Stimulated activated CD4-positive, alpha-beta T cell treated with anti-CD3 and anti-CD28 coated beads, TNF-alpha, amount 100 ng/mL, for 4 hours (primary cell): ENCODE data around the gene TNRC18.
"Not testable (repeated sequence)": the region's sequence is repeated elsewhere in the genome, so short reads cannot be mapped to it uniquely, and the experiment has no call there.

Source experiments
- DNase-seq, 3 experiments: peaks; one replicate each; pipeline ENCODE4 v3.0.0-alpha.2; 2020; ENCODE audit warnings: low read depth in 3 of 3

TNRC18 gene

GRCh38 chr7:5318613-5319012 lies 105.0 kb downstream of the TNRC18 start:
- DNase-seq = not testable (repeated sequence)

- DNase-seq = no peak
Observed at GRCh38 chr7:5315761-5316160, 107.9 kb downstream of the TNRC18 start.

GRCh38 chr7:5314864-5315263 lies 108.8 kb downstream of the TNRC18 start:
- no peak for DNase-seq

- DNase-seq = not testable (repeated sequence)
Observed at GRCh38 chr7:5313076-5313885, 110.4 kb downstream of the TNRC18 start.

DNA sequence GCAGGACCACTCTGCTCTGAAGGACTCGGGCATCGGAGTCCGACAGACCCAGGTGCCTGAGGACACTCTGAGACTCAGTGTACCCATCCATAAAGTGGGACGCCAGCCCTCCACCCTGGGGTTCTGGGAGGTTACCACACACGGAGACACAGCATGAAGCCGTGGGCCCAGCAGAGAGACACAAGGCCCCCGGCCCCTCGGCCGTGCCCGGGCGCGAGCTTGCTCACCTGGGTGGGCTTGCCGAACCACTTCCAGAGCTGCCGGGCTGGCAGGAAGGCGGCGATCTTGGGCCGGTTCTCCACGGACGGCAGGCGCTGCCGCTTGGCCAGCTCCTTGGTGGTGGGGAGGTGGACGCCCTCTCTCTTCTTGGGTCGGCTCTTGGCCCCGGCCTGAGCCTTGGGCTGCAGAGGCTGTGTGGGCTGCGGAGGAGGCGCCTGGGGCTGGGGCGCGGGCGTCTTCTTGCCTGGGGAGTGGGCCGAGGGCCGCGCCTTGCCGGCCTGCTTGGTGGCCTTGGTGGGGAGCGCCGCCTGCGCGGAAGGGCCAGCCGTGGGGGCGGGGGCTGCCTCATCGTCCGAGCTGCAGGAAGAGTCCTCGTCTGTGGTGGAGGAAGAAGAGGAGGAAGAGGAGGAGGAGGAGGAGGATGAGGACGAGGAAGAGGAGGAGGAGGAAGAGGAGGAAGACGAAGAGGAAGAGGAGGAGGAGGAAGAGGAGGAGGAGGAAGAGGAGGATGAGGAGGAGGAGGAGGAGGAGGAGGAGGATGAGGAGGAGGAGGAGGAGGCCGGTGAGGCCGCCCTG lies 111.2 kb downstream of the TNRC18 start:
- not testable (repeated sequence) for DNase-seq

DNA sequence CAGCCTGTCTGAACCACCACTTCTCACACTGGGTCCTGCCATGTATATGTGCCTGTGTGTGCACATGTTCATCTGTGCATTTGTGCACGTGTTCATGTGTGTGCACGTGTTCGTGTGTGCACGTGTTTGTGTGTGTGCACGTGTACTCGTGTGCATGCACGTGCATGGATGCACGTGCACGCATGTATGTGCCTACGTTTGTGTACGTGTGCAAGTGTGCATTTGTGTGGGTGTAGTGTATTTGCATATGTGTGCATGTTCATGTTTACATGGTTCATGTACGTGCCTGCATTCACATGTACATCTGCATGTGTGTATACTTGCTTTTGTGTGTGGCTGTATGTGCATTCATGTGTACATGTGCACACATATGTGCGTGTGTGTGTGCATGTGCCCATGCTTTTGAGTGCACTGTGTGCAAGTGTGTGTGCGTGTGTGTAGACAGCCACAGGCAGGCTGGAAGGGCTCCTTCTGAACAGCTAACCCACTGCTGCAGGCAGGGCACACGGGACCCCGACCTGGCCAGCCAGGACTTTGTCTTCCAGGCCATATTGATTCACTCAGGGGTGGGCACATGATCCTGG lies 112.7 kb downstream of the TNRC18 start:
- no peak for DNase-seq

DNA sequence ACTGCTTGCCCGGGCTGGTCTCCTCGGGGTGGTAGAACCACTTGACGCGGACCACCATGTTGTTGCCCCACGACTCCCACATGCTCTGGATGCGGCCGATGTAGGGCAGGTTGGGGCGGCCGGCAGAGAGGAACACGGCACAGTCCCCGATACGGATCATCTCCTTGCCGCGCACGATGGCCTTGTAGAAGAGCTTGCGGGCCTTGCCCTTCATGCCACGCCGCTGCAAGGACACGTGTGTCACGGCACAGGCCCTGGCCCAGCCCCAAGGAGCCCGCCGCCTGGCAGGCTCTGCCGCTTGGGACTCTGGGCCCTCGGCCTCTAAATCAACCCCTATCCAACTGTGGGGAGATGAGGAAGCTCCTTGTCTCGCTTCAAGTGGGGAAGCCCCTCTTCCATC lies 114.5 kb downstream of the TNRC18 start:
- no peak for DNase-seq

- not testable (repeated sequence) for DNase-seq
Observed at GRCh38 chr7:5307221-5308142, 116.2 kb downstream of the TNRC18 start.

GRCh38 chr7:5305050-5305449 lies 118.6 kb downstream of the TNRC18 start:
- DNase-seq = not testable (repeated sequence)

DNA sequence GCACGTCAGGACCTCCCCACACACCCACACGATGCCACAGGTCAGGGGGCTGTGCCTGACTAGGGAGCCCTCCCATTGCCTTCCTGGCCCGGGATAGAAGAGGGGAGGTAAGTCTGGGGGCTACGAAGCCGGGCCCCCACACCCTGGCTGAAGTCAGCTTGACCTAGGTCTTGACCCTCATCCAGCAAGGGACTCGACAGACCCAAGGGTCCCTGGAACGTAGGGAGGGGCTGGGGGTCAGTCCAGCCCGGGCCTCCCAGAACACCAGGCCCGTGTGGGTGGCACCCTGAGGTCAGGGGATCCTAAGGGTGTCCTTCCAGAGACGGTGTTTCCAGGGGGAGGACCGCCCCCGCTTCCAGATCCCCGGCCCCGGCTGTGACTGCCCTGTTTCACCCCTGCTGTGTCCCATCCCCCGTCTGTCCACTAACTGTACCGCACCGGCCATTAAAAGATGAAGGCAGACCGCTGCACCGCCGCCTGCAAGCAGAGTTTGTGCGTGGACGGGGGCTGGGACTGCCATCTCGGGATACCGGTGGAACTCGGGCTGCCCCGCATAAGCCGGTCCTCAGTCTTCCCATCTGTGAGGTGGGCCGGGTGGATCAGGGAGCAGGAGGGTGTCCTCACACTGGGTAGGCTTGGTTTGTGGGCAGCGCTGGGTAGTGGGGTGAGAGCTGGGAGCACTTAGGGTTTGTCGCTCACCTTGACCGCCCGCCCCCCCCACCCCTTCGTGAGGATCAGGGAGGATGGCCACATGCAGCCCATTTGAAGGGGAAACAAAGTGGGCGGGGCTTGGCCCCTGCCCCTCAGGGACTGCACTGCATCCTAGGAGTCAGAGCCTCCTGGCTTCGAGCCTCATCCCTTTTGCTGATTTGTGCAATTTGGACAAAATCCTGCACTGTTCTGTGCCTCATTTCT lies 119.8 kb downstream of the TNRC18 start:
- no peak for DNase-seq

- no peak for DNase-seq
Observed at GRCh38 chr7:5303061-5303460, 120.6 kb downstream of the TNRC18 start.

- no peak for DNase-seq
Observed at GRCh38 chr7:5302577-5302976, 121.1 kb downstream of the TNRC18 start.

DNA sequence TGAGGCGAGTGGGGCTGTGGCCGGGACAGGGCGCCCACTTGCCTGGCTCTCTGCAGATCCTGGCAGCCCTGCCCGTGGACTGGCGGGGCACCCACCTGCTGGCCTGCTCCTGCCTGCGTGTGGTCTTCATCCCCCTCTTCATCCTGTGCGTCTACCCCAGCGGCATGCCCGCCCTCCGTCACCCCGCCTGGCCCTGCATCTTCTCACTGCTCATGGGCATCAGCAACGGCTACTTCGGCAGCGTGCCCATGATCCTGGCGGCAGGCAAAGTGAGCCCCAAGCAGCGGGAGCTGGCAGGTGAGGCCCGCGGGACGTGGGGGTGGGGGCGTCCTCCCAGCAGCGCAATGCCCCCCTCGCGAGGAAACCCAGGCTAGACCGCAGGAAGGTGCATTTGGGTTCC lies 123.3 kb downstream of the TNRC18 start:
- no peak for DNase-seq

GRCh38 chr7:5296611-5297226 lies 126.9 kb downstream of the TNRC18 start:
- peak; percentile 35 to 44 (median 36) for DNase-seq

DNA sequence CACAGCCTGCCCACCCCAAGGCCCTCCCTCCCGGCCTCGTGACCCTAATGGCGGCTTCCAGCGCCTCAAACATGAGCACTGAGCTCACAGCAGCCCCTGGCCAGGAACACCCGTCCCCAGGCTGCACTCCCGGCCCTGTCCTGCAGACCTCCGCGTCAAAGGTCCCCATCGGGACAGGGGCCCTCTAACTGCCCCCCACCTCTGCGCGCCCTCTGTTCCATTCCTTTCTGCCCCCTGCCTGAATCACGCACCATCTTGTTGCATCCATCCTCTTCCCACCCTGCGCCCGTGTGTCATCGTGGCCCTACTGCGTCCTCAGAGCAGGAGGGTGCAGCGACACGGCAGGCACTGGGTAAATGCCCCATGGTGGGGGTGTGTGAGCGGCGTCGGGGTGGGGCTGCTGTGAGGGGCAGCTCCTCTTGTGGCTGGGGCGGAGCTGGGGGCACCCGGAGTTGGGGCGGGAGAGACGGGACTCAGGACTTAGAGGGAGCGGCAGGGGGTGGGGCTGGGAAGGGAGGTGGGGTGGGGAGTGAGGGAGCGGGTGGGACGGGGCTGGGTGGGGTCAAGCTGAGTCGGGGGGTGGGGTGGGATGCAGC lies 127.5 kb downstream of the TNRC18 start:
- DNase-seq = no peak

DNA sequence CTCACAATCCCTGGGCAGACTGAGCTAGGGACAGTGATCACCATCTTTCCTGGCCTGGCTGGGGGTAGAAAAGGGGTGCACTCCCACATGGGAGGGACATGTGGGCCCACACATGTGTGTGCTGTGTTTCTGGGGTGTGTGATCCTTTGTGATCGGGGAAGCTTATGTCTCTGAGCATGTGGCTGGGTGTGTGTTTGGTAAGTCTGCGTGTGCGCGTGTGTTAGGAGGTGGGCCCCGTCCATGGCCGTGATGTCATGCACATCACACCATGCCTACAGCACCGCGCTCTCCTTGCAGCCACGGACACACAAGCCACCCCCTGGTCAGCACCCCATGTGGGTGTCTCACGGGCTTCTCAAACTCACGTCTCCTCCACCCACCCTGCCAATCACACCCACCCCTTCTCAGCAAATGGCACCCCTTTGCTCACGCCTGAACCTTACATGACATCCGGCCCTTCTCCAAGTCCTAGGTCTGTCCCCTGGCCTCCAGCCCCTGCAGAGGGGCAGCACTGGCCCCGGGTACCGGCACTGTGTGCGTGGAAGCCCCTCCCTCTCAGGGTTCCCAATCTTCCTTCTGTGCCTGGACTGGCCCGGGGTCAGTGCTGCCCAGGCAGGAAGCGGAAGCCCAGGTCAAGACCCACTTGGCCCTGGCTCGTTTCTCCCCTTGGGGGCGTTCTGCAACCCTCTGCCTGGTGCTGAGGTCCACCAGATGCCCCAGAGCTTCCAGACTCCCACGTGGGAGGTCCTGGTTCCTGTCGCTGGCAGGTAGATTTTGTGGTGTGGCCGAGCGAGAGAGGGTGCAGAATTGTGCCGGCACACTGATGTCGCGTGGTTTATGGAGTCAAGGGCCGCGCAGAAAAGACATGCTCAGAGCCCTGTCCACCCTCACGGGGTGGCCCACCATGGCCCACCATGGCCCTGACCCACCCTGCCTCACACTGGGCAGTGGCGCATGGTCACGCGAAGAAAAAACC lies 128.3 kb downstream of the TNRC18 start:
- DNase-seq = no peak

DNA sequence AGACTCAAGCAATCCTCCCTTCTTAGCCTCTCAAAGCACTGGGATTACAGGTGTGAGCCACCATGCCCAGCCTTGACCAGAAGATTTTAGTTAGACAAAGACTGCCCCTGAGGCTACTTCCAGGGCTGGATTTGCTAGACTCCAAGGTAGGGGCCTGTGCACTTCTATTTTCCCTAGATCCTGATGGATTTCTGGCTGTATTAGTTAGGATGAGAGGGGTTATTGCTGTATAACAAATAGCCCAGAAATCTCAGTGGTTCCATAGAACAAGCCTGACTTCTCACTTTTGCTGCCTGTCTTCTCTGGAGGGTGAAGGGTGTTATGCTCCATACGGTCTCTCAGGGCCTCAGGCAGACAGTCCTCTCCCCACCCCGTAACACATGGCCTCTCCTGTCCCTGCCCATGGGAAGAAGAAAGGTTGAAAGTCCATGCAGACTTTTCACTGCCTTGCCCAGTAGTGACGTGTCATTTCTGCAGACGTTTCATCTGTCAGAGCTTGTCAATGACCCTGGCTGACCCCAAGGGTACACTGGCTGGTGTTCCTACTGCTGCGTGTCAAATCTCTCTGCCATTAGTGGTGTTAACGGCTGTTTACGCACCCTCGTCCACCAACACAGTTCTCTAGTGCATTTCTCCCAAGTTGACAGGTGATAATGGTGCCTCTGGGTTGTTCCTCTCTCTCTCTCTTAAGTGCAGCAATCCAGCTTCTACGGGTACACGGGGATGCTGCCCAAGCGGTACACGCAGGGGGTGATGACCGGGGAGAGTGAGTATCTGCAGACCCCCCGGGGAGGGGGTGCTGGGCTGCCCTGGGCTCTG lies 129.3 kb downstream of the TNRC18 start:
- DNase-seq = no peak
